ENCODE data around the gene TTI1.
"Not testable (repeated sequence)": the region's sequence is repeated elsewhere in the genome, so short reads cannot be mapped to it uniquely, and the experiment has no call there.

Gene TTI1

GRCh38 chr20:37968841-37969401, 64.3 kb downstream of the TTI1 start:
- no peak for DNase-seq (ENCODE audit: low read depth)

- not testable (repeated sequence) for DNase-seq (ENCODE audit: low read depth)
These were observed 69.8 kb downstream of the TTI1 start for GRCh38 chr20:37963483-37963882.

GRCh38 chr20:37961066-37961465, 72.2 kb downstream of the TTI1 start:
- DNase-seq (ENCODE audit: low read depth): no peak

- no peak for DNase-seq (ENCODE audit: low read depth)
These were observed 74.3 kb downstream of the TTI1 start for GRCh38 chr20:37958856-37959520.

GRCh38 chr20:37956107-37956585, 77.1 kb downstream of the TTI1 start:
- DNase-seq (ENCODE audit: low read depth): no peak

GRCh38 chr20:37955511-37955910, 77.7 kb downstream of the TTI1 start:
- DNase-seq (ENCODE audit: low read depth): no peak

- no peak for DNase-seq (ENCODE audit: low read depth)
These were observed 78.6 kb downstream of the TTI1 start for GRCh38 chr20:37954626-37955025.

GRCh38 chr20:37954190-37954589, 79.1 kb downstream of the TTI1 start:
- no peak for DNase-seq (ENCODE audit: low read depth)

- no peak for DNase-seq (ENCODE audit: low read depth)
These were observed 84.3 kb downstream of the TTI1 start for GRCh38 chr20:37948956-37949355.

- DNase-seq (ENCODE audit: low read depth): no peak
These were observed 85.3 kb downstream of the TTI1 start for GRCh38 chr20:37947943-37948342.

- no peak for DNase-seq (ENCODE audit: low read depth)
These were observed 86.3 kb downstream of the TTI1 start for GRCh38 chr20:37946946-37947345.

- no peak for DNase-seq (ENCODE audit: low read depth)
These were observed 88.1 kb downstream of the TTI1 start for GRCh38 chr20:37945091-37945547.

GRCh38 chr20:37944456-37944981, 88.7 kb downstream of the TTI1 start:
- DNase-seq (ENCODE audit: low read depth): no peak

GRCh38 chr20:37943501-37944455, 89.5 kb downstream of the TTI1 start:
- DNase-seq (ENCODE audit: low read depth): no peak

- no peak for DNase-seq (ENCODE audit: low read depth)
These were observed 90.2 kb downstream of the TTI1 start for GRCh38 chr20:37943033-37943432.

GRCh38 chr20:37941992-37942391, 91.3 kb downstream of the TTI1 start:
- no peak for DNase-seq (ENCODE audit: low read depth)

- no peak for DNase-seq (ENCODE audit: low read depth)
These were observed 91.9 kb downstream of the TTI1 start for GRCh38 chr20:37941332-37941731.

GRCh38 chr20:37940858-37941257, 92.4 kb downstream of the TTI1 start:
- no peak for DNase-seq (ENCODE audit: low read depth)

GRCh38 chr20:37939701-37940560, 93.3 kb downstream of the TTI1 start:
- no peak for DNase-seq (ENCODE audit: low read depth)

GRCh38 chr20:37938954-37939353, 94.3 kb downstream of the TTI1 start:
- DNase-seq (ENCODE audit: low read depth): no peak

GRCh38 chr20:37938181-37938750, 95.0 kb downstream of the TTI1 start:
- no peak for DNase-seq (ENCODE audit: low read depth)
